HG02623 (cell line): Measurements from ENCODE around the gene MLN.

Source experiments
- ATAC-seq: cut with Tn5 transposase; IDR thresholded peaks from one replicate; pipeline ENCODE4 v1.9.1; 2021; ENCODE audit warnings: moderate library complexity; ENCODE audit not compliant: unreplicated experiment

MLN gene

GRCh38 chr6:33772902-33773472 lies 30.8 kb downstream of the MLN start:
- ATAC-seq: no peak

DNA sequence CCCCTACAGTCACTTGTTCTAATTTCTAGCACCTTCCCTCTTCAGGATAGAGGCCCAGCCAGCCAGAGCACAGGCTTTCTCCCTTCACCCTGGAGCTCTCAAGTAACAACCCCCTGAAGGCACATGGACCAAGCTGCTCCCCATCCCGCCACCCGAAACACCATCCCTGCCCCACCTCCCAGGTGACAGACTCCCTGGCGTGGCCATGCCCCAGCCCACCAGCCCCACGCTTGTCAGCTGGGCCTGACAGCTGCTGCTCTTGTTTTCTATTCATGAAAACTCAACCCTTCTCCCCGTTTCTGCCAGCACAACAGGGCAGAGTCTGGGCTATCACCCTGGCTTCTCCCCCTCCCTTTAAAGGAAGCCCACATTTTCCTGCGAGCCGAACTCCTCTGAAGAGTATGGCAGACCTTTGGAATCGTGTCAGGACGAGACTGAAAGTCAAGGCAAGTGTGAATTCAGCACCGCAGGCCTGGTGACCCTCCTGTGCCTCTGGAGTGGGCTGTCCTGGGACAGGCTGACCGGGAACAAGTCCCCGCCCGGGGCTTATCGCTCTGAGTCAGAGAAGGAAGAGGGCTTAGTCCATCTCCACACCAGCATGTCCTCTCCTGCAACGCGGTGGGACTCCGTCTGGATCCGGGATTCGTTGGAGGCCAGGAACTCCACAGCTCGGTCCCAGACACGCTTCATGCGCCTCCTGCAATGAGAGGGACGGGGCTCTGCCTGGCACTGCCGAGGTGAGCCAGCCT lies 31.5 kb downstream of the MLN start:
- ATAC-seq: no peak

- ATAC-seq: no peak
These were observed 32.4 kb downstream of the MLN start for GRCh38 chr6:33771146-33772081.

DNA sequence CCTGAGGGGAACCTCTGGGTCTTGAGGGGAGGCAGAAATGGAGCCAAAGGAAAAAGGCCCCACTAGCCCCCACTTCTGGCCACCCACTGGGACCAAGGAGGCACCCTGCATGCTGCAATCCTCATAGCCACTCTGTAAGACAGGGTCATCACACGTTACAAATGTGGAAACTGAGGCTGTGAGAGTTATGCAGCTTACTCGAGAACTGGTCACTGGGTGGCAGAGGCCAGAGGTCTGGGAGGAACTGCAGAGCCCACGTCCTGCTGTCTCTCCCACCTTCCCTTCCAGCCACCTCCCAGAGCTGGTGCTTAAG lies 33.0 kb downstream of the MLN start:
- no peak for ATAC-seq

- ATAC-seq: no peak
These were observed 33.5 kb downstream of the MLN start for GRCh38 chr6:33770124-33770832.

DNA sequence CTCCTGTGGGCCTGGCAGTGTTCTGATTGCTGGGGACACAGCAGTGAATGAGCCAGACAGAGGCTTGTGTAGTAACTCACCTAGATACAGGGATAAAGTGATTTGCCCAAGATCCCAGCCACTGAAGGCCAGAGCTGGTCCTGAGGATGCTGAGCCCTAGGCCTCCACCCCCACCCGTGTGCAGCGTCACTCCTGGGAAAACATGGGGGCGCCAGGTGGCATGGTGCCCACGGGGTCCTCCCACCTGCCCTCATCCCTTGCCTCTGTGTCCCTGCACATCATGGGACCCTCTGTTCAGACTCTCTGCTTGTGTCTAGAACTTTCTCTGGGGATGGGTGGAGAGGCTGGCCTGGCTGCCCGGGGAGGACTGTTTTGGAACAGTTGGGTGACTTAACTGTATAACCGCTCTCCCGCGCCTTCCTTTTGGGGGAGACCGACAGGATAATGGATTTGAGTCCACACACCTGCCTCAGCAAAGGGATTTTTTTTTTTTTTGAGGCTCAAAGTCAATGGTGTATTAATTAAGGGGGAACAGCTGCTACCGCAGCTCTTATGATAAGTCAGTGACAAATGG lies 34.5 kb downstream of the MLN start:
- ATAC-seq: no peak

GRCh38 chr6:33768644-33769120 lies 35.1 kb downstream of the MLN start:
- ATAC-seq: no peak

DNA sequence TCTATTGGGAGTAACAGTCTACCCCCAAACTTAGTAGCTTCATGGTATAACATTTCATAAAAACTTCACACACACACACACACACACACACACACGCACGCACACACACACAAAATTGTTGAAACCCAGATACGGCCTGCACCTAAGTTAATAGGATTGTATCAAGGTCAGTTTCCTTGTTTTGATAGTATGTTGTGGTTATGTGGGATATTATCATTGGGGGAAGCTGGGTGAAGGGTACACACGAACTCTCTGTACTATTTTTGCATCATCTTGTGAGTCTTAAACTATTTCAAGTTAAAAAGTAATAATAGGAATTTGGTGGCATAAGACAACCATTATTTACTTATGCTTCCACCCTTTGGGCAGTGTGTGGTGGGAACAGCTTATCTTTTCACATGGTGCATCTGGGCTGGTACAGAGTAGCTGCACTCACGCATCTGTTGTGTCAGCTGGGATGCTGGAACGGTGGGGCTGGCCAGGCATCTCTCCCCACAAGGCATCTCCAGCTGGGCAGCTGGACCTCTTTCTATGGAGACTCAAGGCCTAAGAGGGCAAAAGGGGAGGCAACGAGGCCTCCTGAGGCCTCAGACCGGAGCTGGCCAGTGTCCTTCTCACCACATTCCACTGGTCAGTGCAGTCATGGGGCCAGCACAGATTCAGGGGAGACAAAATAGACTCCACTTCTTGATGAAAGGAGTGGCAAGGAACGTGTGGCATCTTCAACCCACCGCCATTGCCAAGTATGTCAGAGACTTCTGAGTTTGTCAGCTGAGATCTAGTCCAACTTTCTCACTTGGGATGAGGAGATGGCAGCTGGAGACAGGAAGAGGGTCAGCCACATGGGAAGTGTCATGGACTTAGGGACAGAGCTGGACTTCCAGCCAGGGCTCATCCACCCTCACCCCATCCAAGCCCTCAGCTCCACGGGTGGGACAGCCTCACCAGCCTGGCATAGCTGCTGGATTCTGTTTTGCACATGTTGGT lies 36.6 kb downstream of the MLN start:
- no peak for ATAC-seq

- no peak for ATAC-seq
These were observed 38.4 kb downstream of the MLN start for GRCh38 chr6:33765368-33765767.

GRCh38 chr6:33764036-33764435 lies 39.8 kb downstream of the MLN start:
- no peak for ATAC-seq

DNA sequence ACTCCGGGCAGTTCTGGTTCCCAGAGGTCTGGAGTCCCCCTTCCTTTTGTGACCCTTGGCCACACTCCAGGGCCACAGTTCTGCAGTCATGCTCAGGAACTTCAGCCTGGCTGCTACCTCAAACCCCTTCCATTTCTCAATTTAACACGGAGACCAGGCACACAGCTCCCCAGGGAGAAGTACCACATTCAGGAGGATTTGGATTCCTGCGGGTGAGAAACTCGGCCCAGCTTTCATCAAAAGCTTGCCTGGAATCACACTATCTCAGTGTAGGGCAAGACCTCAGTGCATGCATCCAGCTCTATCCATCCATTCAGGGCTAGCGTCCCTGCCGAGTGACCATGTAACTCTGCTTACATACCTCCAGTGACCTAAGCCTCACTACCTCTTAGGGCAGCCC lies 40.3 kb downstream of the MLN start:
- ATAC-seq: no peak

DNA sequence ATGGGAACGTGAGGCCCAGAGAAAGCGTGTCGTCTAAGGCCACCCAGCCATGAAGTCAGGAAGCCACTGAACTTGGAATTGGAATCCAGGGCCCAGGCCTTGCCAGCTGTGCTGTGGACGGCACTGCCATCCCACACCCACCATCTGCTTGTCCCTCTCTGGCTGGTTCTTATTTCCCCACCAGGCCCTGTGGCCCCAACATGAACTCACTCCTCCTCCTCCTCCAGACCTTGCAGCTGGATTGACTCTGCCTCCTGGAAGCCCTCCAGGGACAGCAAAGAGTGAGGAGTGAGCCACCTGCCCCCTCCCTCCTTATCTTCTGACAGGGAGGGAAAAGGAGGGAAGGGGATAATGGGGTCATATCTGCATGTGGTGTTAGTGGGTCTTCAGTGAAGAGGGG lies 41.1 kb downstream of the MLN start:
- ATAC-seq: no peak

DNA sequence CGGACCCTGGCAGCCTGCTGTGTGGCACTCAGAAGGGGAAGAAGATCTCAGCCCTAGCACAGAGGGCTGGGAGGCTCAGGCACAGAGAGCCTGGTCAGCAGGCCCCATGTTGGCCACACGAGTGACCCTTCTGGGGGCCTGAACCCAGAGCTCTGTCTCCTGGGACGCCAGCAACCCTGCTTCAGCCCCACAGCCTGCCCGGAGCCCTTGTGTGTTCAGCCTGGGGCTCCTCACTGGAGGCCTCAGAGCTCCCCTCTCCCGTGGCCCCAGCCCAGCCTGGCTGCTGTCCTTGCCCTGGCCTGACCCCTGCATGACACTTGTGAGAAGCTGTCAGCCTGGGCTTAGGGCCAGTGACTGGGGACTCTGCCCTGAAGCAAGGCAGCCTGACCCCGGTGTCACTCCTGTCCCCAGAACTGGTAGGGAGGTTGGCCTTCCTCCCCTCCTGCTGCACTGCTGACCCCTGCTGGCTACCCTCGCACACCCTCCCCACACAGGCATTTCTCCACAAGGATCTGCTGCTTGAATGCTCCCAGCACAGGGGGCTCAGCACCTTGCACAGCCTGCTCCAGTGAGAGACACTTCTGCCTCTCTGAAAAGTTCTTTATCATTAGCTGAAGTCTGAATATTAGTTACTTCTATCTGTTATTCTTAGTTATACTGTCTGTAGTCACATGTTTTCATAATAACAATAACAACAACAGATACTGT lies 41.7 kb downstream of the MLN start:
- ATAC-seq: no peak

DNA sequence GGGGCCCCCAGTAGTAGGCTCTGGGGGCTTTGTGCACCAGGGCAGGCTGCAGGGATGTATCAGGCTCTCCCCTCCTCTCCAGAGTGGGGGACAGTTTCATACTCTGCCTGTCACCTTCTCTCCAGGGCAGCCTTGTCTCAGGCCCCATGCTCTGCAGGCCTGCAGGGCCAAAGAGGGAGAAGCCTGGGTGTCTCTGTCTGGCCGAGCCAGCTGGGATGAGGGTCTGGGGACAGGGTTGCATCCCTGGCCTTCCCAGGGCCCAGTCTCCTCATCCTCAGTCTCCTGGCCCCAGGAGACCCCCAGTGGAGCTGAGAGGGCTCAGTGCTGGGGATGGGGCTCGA lies 42.3 kb downstream of the MLN start:
- no peak for ATAC-seq

GRCh38 chr6:33759887-33760629 lies 43.7 kb downstream of the MLN start:
- ATAC-seq: no peak

- ATAC-seq: no peak
These were observed 45.0 kb downstream of the MLN start for GRCh38 chr6:33758815-33759216.

DNA sequence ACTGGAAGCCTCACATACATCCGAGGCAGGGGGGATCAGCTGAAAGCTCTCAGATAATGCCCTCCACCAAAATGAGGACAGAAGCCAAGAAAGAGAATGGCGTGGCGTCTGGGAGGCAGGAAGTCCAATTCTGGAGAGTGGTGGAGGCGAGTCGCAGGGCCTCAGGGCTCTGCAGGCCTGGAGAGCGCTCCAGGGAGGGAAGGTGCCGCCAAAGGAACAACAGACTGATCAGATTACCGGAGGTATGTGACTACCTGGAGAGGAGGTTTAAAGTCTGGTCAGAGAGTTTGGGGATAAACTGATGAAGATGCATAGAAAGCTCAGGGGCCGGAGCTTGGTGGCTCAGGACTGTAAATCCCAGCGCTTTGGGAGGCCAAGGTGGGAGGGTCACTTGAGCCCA lies 45.9 kb downstream of the MLN start:
- no peak for ATAC-seq

GRCh38 chr6:33757113-33757512 lies 46.7 kb downstream of the MLN start:
- ATAC-seq: no peak
